Sigmoid colon (tissue), 4 donors: ENCODE data around the gene POLR1G.

Experiments used
- EP300 ChIP-seq, 4 donors: sonication (generic); formaldehyde crosslinking; IDR thresholded peaks; one replicate each; pipeline ENCODE4 v1.6.1; 2017; ENCODE audit warnings: antibody characterized with exemption in 4 of 4
- POLR2A ChIP-seq, 2 donors: fragments of 450-650 bp; IDR thresholded peaks; one replicate each; pipeline ENCODE4 v1.6.1; 2016; ENCODE audit warnings: antibody characterized with exemption in 2 of 2, mild to moderate bottlenecking in 2 of 2, moderate library complexity in 2 of 2
- TF ChIP-seq, protein P1 (sequence below), 4 experiments: fragments of 450-650 bp in 3 of 4; fragments of 200-600 bp in 1 of 4; IDR thresholded peaks; one replicate each; pipeline ENCODE4 v1.5.1; 2016 to 2019; ENCODE audit warnings: antibody characterized with exemption in 4 of 4, mild to moderate bottlenecking in 3 of 4, moderate library complexity in 2 of 4

DNA sequence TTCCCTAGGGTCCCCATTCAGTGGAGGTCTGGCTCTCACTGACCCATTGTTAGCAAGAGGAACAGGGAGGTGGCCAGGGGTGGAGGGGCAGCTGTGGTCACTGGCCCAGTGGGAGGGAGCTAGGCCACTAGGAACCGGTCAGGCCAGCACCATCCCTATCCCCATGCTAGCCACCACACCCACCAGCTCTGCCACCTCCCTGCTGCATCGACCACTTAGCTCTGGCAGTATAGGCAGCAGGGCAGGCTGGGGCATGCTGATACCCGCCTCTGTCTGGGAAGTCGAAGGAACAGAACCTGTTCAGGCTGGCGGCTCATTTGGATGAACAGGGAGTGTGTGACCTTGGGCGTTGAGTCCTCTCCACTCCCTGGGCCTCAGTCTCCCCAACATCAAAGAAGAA, 6.3 kb upstream of the POLR1G start:
- TF ChIP-seq, protein P1, sequence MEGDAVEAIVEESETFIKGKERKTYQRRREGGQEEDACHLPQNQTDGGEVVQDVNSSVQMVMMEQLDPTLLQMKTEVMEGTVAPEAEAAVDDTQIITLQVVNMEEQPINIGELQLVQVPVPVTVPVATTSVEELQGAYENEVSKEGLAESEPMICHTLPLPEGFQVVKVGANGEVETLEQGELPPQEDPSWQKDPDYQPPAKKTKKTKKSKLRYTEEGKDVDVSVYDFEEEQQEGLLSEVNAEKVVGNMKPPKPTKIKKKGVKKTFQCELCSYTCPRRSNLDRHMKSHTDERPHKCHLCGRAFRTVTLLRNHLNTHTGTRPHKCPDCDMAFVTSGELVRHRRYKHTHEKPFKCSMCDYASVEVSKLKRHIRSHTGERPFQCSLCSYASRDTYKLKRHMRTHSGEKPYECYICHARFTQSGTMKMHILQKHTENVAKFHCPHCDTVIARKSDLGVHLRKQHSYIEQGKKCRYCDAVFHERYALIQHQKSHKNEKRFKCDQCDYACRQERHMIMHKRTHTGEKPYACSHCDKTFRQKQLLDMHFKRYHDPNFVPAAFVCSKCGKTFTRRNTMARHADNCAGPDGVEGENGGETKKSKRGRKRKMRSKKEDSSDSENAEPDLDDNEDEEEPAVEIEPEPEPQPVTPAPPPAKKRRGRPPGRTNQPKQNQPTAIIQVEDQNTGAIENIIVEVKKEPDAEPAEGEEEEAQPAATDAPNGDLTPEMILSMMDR (IDR thresholded peaks at IDR 0.05), result no peak
- TF ChIP-seq POLR2A (IDR thresholded peaks at IDR 0.05) (no peak), EP300 (IDR thresholded peaks at IDR 0.05) (no peak)
